ENCODE measurements around the gene PPP2R2C. TPM values are rescaled to one million over a fixed set of nuclear protein-coding genes. Genes with fewer than 3 reads are reported as not detected.

Gene PPP2R2C
- total and polyA plus RNA-seq, 2 donors (not counting 1 experiment from before 2014, with no cell fraction given), result 0.10 to 0.17 TPM

DNA sequence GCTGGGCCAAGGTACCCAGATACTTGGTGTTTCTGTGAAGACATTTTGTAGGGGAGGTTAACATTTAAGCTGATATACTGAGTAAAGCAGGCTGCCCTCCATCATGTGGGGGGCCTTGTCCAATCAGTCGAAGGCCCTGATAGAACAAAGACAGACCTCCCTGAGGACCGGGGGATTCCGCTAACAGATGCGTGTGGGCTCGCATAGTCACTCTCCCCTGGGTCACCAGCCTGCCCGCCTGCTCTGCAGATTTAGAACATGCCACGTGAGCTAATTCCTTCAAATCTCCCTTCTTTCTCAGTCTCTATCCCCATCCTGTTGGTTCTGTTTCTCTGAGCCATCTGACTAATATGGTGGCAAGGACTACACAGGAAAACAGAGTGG, 142.0 kb downstream of the PPP2R2C start:
- no peak overlapping the region for H3K4me2 ChIP-seq (ENCODE audit: extremely low read depth, insufficient read depth, low read length)
- no peaks in the 10 kb centered on the region for H3K79me2 ChIP-seq (ENCODE audit: control insufficient read depth, insufficient read depth, low read length)
- H2AFZ ChIP-seq (ENCODE audit: low read length), result no peak overlapping the region
- no peaks in the 10 kb centered on the region for H3K4me1 ChIP-seq (ENCODE audit: control insufficient read depth, extremely low read depth, insufficient read depth, low read length)
- H3K27me3 ChIP-seq (ENCODE audit: control insufficient read depth, insufficient read depth, low read length), result no peaks in the 10 kb centered on the region
- no peak for TF ChIP-seq EZH2 (IDR thresholded peaks at IDR 0.05; ENCODE audit: low read length, missing control alignments)
- TF ChIP-seq, protein P1, sequence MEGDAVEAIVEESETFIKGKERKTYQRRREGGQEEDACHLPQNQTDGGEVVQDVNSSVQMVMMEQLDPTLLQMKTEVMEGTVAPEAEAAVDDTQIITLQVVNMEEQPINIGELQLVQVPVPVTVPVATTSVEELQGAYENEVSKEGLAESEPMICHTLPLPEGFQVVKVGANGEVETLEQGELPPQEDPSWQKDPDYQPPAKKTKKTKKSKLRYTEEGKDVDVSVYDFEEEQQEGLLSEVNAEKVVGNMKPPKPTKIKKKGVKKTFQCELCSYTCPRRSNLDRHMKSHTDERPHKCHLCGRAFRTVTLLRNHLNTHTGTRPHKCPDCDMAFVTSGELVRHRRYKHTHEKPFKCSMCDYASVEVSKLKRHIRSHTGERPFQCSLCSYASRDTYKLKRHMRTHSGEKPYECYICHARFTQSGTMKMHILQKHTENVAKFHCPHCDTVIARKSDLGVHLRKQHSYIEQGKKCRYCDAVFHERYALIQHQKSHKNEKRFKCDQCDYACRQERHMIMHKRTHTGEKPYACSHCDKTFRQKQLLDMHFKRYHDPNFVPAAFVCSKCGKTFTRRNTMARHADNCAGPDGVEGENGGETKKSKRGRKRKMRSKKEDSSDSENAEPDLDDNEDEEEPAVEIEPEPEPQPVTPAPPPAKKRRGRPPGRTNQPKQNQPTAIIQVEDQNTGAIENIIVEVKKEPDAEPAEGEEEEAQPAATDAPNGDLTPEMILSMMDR (conservative IDR thresholded peaks at IDR 0.05 in 1 of 2, IDR thresholded peaks at IDR 0.05 in 1 of 2; ENCODE audit: low read depth in 1 of 2, low read length in 2 of 2), result no peak
- no peaks in the 10 kb centered on the region for H4K20me1 ChIP-seq (ENCODE audit: control insufficient read depth, extremely low read depth, insufficient read depth, low read length)
- H3K9me3 ChIP-seq (ENCODE audit: control insufficient read depth, insufficient read depth, low read depth, low read length), result no peaks in the 10 kb centered on the region
- no peak for DNase-seq (ENCODE audit: low read depth in 2 of 2)
- H3K27ac ChIP-seq (ENCODE audit: insufficient read depth, low read length), result no peak overlapping the region
- H3K36me3 ChIP-seq (ENCODE audit: control insufficient read depth, insufficient read depth, low read length), result no peaks in the 10 kb centered on the region
- no peak overlapping the region for H3K4me3 ChIP-seq (replicated peaks in 1 of 4; ENCODE audit: control extremely low read depth in 1 of 4, insufficient read depth in 1 of 4, low read depth in 3 of 4, low read length in 4 of 4)
- no peak overlapping the region for H3K9ac ChIP-seq (ENCODE audit: insufficient read depth, low read length)

DNA sequence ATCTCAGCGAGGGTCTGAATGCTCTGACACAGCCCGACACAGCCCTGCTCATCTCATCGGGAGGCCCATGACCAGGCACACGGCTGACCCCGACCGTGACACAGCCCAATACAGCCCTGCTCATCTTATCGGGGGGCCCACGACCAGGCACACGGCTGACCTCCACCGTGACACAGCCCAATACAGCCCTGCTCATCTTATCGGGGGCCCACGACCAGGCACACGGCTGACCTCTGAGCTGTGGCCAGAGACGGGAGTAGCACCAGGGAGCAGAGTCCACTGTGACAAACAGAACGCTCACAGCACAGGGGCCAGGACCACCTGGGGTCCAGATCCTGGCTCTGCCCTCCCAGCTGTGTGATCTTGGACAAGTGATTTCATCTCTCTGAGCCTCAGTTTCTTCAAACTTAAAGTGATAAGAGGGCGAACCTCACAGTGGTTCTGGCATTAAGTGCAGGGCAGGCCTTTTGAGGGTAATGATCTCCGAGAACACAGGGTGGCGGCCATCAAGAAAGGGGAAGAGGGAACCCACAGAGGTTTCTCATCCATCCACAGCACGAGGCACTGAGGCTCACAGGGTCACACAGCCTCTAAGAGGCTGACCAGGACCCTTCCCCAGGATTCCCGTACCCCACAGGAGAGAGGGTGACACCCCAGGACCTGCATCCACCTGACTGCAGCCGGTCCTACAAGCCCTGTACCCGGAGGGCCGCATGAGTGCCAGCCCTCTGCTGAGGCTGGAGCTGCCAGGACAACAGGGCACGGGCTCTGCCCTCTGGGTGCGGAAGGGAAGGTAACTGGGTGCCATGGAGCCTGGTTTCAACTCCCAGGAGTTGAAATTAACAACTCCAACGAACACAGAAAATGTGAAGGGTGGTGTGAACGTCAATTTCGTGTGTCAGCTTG, 142.7 kb downstream of the PPP2R2C start:
- no peak for DNase-seq (ENCODE audit: low read depth in 2 of 2)
- no peaks in the 10 kb centered on the region for H3K9me3 ChIP-seq (ENCODE audit: control insufficient read depth, insufficient read depth, low read depth, low read length)

DNA sequence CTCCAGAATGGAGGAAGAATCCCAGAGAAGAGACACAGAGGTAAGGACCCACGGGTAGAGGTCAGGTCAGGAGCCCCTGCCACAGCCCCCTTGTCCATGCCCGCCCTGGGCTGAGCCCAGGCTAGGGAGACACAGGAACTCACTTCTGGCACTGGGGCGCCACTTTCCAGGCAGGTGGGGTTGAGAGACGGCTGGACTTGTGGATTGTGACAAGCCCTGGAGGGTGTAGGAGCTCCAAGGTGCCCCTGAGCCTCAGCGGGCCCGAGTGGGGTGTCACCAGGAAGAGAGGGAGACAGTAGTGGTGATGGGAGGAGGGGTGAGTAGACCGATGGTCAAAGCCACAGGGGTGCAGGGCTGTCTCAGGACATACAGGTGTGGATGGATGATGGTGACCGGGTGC, 143.9 kb downstream of the PPP2R2C start:
- DNase-seq (ENCODE audit: low read depth in 2 of 2), result no peak
- no peak overlapping the region for H3K9ac ChIP-seq (ENCODE audit: insufficient read depth, low read length)
- no peaks in the 10 kb centered on the region for H3K27me3 ChIP-seq (ENCODE audit: control insufficient read depth, insufficient read depth, low read length)
- no peaks in the 10 kb centered on the region for H4K20me1 ChIP-seq (ENCODE audit: control insufficient read depth, extremely low read depth, insufficient read depth, low read length)
- H3K36me3 ChIP-seq (ENCODE audit: control insufficient read depth, insufficient read depth, low read length), result no peaks in the 10 kb centered on the region
- H2AFZ ChIP-seq (ENCODE audit: low read length), result no peak overlapping the region
- no peak overlapping the region for H3K4me3 ChIP-seq (replicated peaks in 1 of 4; ENCODE audit: control extremely low read depth in 1 of 4, insufficient read depth in 1 of 4, low read depth in 3 of 4, low read length in 4 of 4)
- H3K9me3 ChIP-seq (ENCODE audit: control insufficient read depth, insufficient read depth, low read depth, low read length), result no peaks in the 10 kb centered on the region
- no peak overlapping the region for H3K27ac ChIP-seq (ENCODE audit: insufficient read depth, low read length)
- H3K4me1 ChIP-seq (ENCODE audit: control insufficient read depth, extremely low read depth, insufficient read depth, low read length), result no peaks in the 10 kb centered on the region
- no peak for TF ChIP-seq EZH2 (IDR thresholded peaks at IDR 0.05; ENCODE audit: low read length, missing control alignments)
- TF ChIP-seq, protein P1 (conservative IDR thresholded peaks at IDR 0.05 in 1 of 2, IDR thresholded peaks at IDR 0.05 in 1 of 2; ENCODE audit: low read depth in 1 of 2, low read length in 2 of 2), result no peak
- H3K4me2 ChIP-seq (ENCODE audit: extremely low read depth, insufficient read depth, low read length), result no peak overlapping the region
- H3K79me2 ChIP-seq (ENCODE audit: control insufficient read depth, insufficient read depth, low read length), result no peaks in the 10 kb centered on the region

More for the DNA sequence above, 142.7 kb downstream of the PPP2R2C start:
- H3K4me1 ChIP-seq (ENCODE audit: control insufficient read depth, extremely low read depth, insufficient read depth, low read length), result no peaks in the 10 kb centered on the region
- H3K4me2 ChIP-seq (ENCODE audit: extremely low read depth, insufficient read depth, low read length), result no peak overlapping the region
- H3K27ac ChIP-seq (ENCODE audit: insufficient read depth, low read length), result no peak overlapping the region
- no peaks in the 10 kb centered on the region for H3K36me3 ChIP-seq (ENCODE audit: control insufficient read depth, insufficient read depth, low read length)
- no peak overlapping the region for H3K4me3 ChIP-seq (replicated peaks in 1 of 4; ENCODE audit: control extremely low read depth in 1 of 4, insufficient read depth in 1 of 4, low read depth in 3 of 4, low read length in 4 of 4)
- H2AFZ ChIP-seq (ENCODE audit: low read length), result no peak overlapping the region
- H3K27me3 ChIP-seq (ENCODE audit: control insufficient read depth, insufficient read depth, low read length), result no peaks in the 10 kb centered on the region
- no peaks in the 10 kb centered on the region for H3K79me2 ChIP-seq (ENCODE audit: control insufficient read depth, insufficient read depth, low read length)
- no peak for TF ChIP-seq EZH2 (IDR thresholded peaks at IDR 0.05; ENCODE audit: low read length, missing control alignments)
- TF ChIP-seq, protein P1 (conservative IDR thresholded peaks at IDR 0.05 in 1 of 2, IDR thresholded peaks at IDR 0.05 in 1 of 2; ENCODE audit: low read depth in 1 of 2, low read length in 2 of 2), result no peak
- no peak overlapping the region for H3K9ac ChIP-seq (ENCODE audit: insufficient read depth, low read length)
- no peaks in the 10 kb centered on the region for H4K20me1 ChIP-seq (ENCODE audit: control insufficient read depth, extremely low read depth, insufficient read depth, low read length)
